Vagina (tissue), 2 donors: ENCODE data around the gene DNAJB13.

Source experiments
- POLR2A ChIP-seq, 2 donors: fragments of 450-650 bp; IDR thresholded peaks; one replicate each; pipeline ENCODE4 v1.6.1; 2017; ENCODE audit warnings: antibody characterized with exemption in 2 of 2, mild to moderate bottlenecking in 2 of 2, moderate library complexity in 2 of 2
- POLR2AphosphoS5 ChIP-seq, 2 donors: sonication (generic); formaldehyde crosslinking; IDR thresholded peaks; one replicate each; pipeline ENCODE4 v1.9.0; 2017; ENCODE audit warnings: antibody characterized with exemption in 2 of 2, mild to moderate bottlenecking in 2 of 2, low read depth in 1 of 2; ENCODE audit not compliant: insufficient read depth in 1 of 2
- TF ChIP-seq, protein P1 (sequence below), 3 experiments: fragments of 450-650 bp in 2 of 3; fragments of 200-600 bp in 1 of 3; sonication (generic) in 1 of 3; IDR thresholded peaks; one replicate each; pipeline ENCODE4 v1.5.1; 2017 to 2019; ENCODE audit warnings: antibody characterized with exemption in 3 of 3, mild to moderate bottlenecking in 2 of 3, moderate library complexity in 2 of 3

DNA sequence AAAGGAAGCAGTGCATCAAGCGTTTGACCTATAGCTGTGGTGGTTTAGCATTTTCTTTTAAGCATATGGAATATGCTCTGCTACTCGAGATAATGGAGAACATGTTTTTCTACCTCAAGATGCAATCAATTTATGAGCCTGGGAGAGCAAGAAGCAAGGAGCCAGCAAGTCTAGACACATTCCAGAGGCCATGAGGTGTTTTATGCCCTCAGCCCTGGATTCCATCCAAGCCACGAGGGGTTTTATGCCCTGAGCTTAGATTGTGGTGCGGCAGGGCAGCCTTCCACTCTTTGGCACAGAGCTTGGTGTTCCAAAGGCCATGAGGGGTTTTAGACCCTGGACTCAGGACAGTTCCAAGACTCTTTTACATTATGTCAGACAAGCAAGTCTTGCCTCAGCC is 11.7 kb upstream of the DNAJB13 start:
- TF ChIP-seq, protein P1, sequence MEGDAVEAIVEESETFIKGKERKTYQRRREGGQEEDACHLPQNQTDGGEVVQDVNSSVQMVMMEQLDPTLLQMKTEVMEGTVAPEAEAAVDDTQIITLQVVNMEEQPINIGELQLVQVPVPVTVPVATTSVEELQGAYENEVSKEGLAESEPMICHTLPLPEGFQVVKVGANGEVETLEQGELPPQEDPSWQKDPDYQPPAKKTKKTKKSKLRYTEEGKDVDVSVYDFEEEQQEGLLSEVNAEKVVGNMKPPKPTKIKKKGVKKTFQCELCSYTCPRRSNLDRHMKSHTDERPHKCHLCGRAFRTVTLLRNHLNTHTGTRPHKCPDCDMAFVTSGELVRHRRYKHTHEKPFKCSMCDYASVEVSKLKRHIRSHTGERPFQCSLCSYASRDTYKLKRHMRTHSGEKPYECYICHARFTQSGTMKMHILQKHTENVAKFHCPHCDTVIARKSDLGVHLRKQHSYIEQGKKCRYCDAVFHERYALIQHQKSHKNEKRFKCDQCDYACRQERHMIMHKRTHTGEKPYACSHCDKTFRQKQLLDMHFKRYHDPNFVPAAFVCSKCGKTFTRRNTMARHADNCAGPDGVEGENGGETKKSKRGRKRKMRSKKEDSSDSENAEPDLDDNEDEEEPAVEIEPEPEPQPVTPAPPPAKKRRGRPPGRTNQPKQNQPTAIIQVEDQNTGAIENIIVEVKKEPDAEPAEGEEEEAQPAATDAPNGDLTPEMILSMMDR (IDR thresholded peaks at IDR 0.05) = no peak
- TF ChIP-seq POLR2AphosphoS5 (IDR thresholded peaks at IDR 0.05; ENCODE audit: insufficient read depth in 1 of 2, low read depth in 1 of 2) = no peak
- no peak for TF ChIP-seq POLR2A (IDR thresholded peaks at IDR 0.05)
